Measurements from ENCODE around the gene ATP2B2.

ATP2B2 gene

DNA sequence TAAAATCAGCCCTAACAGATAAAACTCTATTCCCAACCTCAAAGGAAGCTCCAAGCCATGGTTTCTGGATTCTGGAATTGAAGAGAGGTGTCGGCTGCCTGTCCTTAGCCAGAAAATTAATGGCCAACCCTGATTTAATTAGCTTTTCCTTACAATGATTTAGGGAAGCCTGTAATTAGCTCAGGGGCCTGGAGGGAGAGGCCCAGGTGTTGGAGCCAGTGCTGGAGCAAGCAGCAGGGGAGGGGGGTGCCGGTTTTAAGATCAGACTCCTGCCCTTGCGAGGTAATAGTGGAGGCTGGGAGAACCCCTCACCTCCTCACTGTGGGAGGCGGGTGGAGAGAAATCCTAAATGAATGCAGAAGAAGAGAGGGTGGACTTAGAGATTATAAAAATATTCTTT, 14.7 kb upstream of the ATP2B2 start:
- Histone ChIP-seq H3K36me3 (ENCODE audit: control insufficient read depth, insufficient read depth, low read length) (no peaks in the 10 kb centered on the region), H3K4me3 (ENCODE audit: insufficient read depth, low read depth, low read length) (no peak overlapping the region), H3K27me3 (ENCODE audit: control insufficient read depth, insufficient read depth, low read length, poor library complexity, severe bottlenecking) (no peaks in the 10 kb centered on the region), H3K27ac (ENCODE audit: insufficient read depth, low read depth, low read length, poor library complexity, severe bottlenecking) (no peak overlapping the region), H3K4me1 (ENCODE audit: control insufficient read depth, insufficient read depth, low read length) (no peaks in the 10 kb centered on the region), H3K9me3 (ENCODE audit: control insufficient read depth, low read length) (no peaks in the 10 kb centered on the region)
- WGBS, 2 experiments = 86 to 88% methylated on average over 3 to 4 of the region's 4 CpGs

DNA sequence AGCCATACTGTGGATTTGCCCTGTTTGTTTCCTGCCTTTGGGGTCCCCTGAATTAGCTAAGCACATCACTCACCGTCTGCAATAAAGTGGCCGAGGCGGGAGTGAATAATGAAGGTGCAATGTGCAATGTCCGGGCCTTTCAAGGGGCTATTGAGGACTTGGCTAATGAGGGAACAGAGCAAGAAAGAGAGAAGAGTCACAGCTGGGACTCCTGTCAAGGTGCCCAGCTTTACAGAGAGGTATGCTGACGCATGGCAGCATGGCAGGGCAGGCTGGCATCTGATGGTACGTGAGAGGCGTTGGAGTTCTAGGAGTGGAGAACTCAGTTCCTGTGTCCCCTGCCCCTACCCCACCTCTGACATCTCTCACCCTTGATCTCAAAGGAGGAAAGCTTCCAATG, 13.8 kb upstream of the ATP2B2 start:
- H3K27me3 ChIP-seq (ENCODE audit: control insufficient read depth, insufficient read depth, low read length, poor library complexity, severe bottlenecking) = no peaks in the 10 kb centered on the region
- H3K9me3 ChIP-seq (ENCODE audit: control insufficient read depth, low read length) = no peaks in the 10 kb centered on the region
- no peak overlapping the region for H3K4me3 ChIP-seq (ENCODE audit: insufficient read depth, low read depth, low read length)
- 92 to 94% methylated on average over 7 of the region's 7 CpGs for WGBS, 2 experiments
- H3K4me1 ChIP-seq (ENCODE audit: control insufficient read depth, insufficient read depth, low read length) = no peaks in the 10 kb centered on the region
- no peaks in the 10 kb centered on the region for H3K36me3 ChIP-seq (ENCODE audit: control insufficient read depth, insufficient read depth, low read length)
- no peak overlapping the region for H3K27ac ChIP-seq (ENCODE audit: insufficient read depth, low read depth, low read length, poor library complexity, severe bottlenecking)

DNA sequence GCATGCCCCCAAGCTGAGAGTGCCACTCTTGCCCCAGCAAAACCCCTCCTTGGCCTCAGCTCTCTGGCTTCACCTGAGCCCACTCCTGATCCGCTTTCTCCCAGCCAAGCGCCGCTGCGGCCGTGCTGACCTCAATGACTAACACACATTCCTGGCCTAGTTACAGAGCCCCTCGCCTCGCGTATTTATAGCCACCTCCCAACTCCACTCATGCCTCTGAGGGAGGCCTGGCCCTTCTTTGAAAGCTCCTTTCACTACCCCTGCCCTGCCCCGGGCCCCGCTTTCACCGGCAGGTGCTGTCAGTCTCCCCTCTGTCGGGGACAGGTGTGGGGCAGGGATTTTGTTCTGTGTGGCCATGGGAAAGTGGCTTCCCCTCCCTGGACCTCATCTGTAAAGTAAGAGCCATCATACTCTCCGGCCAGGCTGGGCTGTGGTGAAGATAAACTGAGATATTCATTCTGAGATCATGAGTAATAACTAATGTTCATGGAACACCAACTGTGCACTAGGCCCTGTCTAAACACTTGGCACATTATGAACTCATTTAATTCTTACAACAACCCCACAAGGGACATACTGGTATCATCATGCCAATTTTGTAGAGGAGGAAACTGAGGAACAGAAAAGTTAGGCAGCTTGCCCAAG, 13.2 kb upstream of the ATP2B2 start:
- no peaks in the 10 kb centered on the region for H3K9me3 ChIP-seq (ENCODE audit: control insufficient read depth, low read length)
- no peak overlapping the region for H3K27ac ChIP-seq (ENCODE audit: insufficient read depth, low read depth, low read length, poor library complexity, severe bottlenecking)
- no peaks in the 10 kb centered on the region for H3K4me1 ChIP-seq (ENCODE audit: control insufficient read depth, insufficient read depth, low read length)
- 79 to 80% methylated on average over 13 of the region's 13 CpGs for WGBS, 2 experiments
- H3K36me3 ChIP-seq (ENCODE audit: control insufficient read depth, insufficient read depth, low read length) = no peaks in the 10 kb centered on the region
- H3K27me3 ChIP-seq (ENCODE audit: control insufficient read depth, insufficient read depth, low read length, poor library complexity, severe bottlenecking) = no peaks in the 10 kb centered on the region
- no peak overlapping the region for H3K4me3 ChIP-seq (ENCODE audit: insufficient read depth, low read depth, low read length)

DNA sequence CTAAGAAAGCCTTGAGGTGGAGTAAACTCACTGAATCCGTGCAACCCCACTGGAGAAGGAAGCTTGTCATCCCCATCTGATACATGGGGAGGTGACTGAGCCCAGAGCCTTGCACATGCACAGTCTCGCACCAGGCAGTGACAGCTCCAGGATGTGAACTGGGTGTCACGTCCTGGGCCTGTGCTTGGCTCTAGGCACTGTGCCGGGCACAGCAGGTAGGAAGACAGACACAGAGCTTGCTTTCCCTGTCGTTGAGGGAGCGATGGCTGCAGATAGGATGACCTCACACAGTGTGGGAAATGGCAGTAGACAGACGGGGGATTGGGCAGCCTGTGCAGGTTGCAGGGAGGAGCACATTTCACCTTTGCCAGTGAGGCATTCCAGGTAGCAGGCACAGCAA, 12.2 kb upstream of the ATP2B2 start:
- no peak overlapping the region for H3K27ac ChIP-seq (ENCODE audit: insufficient read depth, low read depth, low read length, poor library complexity, severe bottlenecking)
- H3K27me3 ChIP-seq (ENCODE audit: control insufficient read depth, insufficient read depth, low read length, poor library complexity, severe bottlenecking) = no peaks in the 10 kb centered on the region
- H3K4me1 ChIP-seq (ENCODE audit: control insufficient read depth, insufficient read depth, low read length) = no peaks in the 10 kb centered on the region
- 83 to 84% methylated on average over 7 of the region's 7 CpGs for WGBS, 2 experiments
- no peak overlapping the region for H3K4me3 ChIP-seq (ENCODE audit: insufficient read depth, low read depth, low read length)
- H3K9me3 ChIP-seq (ENCODE audit: control insufficient read depth, low read length) = no peaks in the 10 kb centered on the region
- H3K36me3 ChIP-seq (ENCODE audit: control insufficient read depth, insufficient read depth, low read length) = no peaks in the 10 kb centered on the region

DNA sequence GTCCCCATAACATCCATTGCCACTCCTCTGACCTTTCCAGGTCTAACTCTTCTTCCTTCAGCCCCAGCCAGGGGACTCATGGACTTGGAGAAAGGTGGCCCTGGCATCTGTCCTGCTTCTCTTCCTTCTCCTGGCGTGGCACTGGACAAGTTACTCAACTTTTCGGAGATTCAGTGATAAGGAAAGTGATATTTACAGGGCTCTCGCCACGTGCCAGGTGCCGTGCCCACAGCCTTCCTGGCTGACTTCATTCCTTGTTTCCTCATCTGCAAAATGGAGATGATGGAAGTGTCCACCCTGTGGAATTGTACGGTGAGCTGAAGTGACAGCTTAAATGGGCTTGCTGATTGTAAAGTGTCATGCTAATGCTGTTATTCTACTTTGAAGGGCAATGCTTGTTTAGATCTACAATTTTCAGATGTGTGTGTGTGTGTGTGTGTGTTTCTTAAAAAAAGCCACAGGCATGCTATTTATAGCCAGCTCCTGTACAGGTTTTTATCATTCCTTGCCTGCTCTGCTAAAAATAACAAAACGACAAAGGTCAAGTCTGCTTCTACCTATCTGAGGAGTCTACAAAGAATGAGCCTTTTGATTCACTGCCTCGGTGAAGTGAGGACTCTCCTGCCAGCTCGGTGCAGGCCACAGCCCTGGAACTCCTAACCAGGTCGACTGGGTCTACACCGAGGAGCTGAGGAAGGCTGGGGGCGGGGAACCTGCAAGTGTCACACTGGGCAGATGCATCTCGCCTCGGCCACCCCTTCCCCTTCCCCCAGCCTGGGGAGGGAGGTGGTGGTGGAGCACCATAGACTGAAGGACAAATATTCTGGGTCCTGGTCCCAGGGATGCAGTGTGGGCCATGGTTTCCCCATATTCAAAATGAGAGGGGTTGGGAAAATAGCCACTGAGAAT, 11.4 kb upstream of the ATP2B2 start:
- Histone ChIP-seq H3K9me3 (ENCODE audit: control insufficient read depth, low read length) (no peaks in the 10 kb centered on the region), H3K4me1 (ENCODE audit: control insufficient read depth, insufficient read depth, low read length) (no peaks in the 10 kb centered on the region), H3K4me3 (ENCODE audit: insufficient read depth, low read depth, low read length) (no peak overlapping the region), H3K27me3 (ENCODE audit: control insufficient read depth, insufficient read depth, low read length, poor library complexity, severe bottlenecking) (no peaks in the 10 kb centered on the region), H3K27ac (ENCODE audit: insufficient read depth, low read depth, low read length, poor library complexity, severe bottlenecking) (no peak overlapping the region), H3K36me3 (ENCODE audit: control insufficient read depth, insufficient read depth, low read length) (no peaks in the 10 kb centered on the region)
- WGBS, 2 experiments = 75 to 78% methylated on average over 12 to 14 of the region's 14 CpGs

DNA sequence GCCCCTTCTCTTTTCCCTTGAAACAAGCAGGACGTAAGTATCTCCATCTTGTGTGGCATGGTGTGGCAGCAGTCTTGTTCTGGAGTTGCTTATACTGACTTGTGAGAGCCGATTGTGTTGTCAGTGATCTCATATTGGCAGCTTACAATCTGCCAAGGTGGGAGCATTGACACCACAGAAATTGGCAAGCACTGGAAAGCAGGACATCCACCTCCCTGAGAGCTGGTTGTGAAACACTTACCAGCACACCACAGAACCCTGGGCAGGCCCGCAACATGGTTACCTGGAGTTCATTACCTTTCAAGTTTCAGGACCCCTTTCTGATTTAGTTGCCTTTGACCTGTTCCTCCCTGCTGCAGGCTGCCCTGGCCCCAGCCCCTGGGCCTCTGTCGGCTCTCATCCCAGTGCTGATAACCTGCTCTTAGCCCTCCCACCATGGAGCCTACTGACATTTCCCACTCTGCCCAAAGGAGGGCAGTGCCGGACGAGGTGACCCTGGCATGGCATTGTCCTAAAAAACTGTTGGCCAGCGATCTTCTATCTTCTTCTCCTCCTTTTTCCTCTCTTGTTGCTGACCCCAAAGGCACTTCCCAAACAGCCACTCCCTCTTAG, 10.6 kb upstream of the ATP2B2 start:
- Histone ChIP-seq H3K27me3 (ENCODE audit: control insufficient read depth, insufficient read depth, low read length, poor library complexity, severe bottlenecking) (no peaks in the 10 kb centered on the region), H3K4me1 (ENCODE audit: control insufficient read depth, insufficient read depth, low read length) (no peaks in the 10 kb centered on the region), H3K4me3 (ENCODE audit: insufficient read depth, low read depth, low read length) (no peak overlapping the region), H3K27ac (ENCODE audit: insufficient read depth, low read depth, low read length, poor library complexity, severe bottlenecking) (no peak overlapping the region), H3K9me3 (ENCODE audit: control insufficient read depth, low read length) (no peaks in the 10 kb centered on the region), H3K36me3 (ENCODE audit: control insufficient read depth, insufficient read depth, low read length) (no peaks in the 10 kb centered on the region)
- 73 to 75% methylated on average over 7 of the region's 7 CpGs for WGBS, 2 experiments

DNA sequence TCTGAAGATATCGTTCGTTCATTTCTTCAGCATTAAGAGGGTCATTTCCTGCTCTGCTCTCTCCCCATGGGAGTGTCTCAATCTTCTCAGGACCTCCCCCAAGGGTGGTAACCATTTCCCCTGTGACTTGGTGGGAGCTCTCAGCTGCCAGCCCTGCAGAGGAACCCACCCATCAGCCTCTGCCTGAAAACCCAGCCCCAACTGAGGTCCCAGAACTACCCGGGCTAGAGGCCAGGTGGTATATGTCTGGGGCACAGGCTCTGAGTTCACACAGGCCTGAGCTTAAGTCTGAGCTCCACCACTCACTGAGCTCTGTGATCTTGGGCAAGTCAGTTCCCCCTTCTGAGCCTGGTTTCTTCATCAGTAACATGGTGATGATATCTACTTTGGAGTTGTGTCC, 10.0 kb upstream of the ATP2B2 start:
- no peaks in the 10 kb centered on the region for H3K36me3 ChIP-seq (ENCODE audit: control insufficient read depth, insufficient read depth, low read length)
- 89 to 95% methylated on average over 3 of the region's 3 CpGs for WGBS, 2 experiments
- H3K27me3 ChIP-seq (ENCODE audit: control insufficient read depth, insufficient read depth, low read length, poor library complexity, severe bottlenecking) = no peaks in the 10 kb centered on the region
- H3K4me3 ChIP-seq (ENCODE audit: insufficient read depth, low read depth, low read length) = no peak overlapping the region
- no peak overlapping the region for H3K27ac ChIP-seq (ENCODE audit: insufficient read depth, low read depth, low read length, poor library complexity, severe bottlenecking)
- H3K9me3 ChIP-seq (ENCODE audit: control insufficient read depth, low read length) = no peaks in the 10 kb centered on the region
- no peaks in the 10 kb centered on the region for H3K4me1 ChIP-seq (ENCODE audit: control insufficient read depth, insufficient read depth, low read length)

DNA sequence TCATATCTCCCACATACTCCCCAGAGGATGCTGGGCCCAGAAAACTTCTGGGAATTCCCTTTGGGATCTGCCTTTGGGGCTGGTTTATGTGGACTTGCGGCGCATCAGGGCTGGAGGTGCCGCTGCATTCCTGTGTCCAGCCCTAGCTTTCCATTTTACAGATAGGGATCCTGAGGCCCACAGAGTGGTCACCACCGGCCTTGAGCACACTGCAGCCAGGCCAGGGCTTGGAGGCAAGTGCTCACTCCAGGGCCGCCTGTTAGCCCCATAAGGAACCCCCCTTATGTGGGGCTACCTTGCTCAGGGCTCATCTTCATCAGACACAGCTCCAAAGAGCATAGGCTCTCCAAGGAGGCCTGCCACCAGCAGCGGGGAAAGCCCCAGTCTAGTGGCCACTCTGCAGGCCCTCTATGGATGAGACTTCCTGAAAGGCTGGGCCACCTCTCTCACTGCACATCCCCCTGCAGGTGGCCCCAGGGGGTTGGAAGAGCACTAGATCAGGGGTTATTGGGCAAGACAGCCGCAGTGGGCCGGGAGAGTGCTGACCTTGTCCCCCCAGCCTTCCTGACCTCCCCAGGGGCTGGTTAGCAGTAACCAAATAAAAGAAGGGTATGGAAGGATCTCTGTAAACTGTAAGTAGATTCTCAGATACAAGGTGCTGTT, 9.2 kb upstream of the ATP2B2 start:
- Histone ChIP-seq H3K27ac (ENCODE audit: insufficient read depth, low read depth, low read length, poor library complexity, severe bottlenecking) (no peak overlapping the region), H3K4me3 (ENCODE audit: insufficient read depth, low read depth, low read length) (no peak overlapping the region), H3K36me3 (ENCODE audit: control insufficient read depth, insufficient read depth, low read length) (no peaks in the 10 kb centered on the region), H3K27me3 (ENCODE audit: control insufficient read depth, insufficient read depth, low read length, poor library complexity, severe bottlenecking) (no peaks in the 10 kb centered on the region), H3K9me3 (ENCODE audit: control insufficient read depth, low read length) (no peaks in the 10 kb centered on the region), H3K4me1 (ENCODE audit: control insufficient read depth, insufficient read depth, low read length) (no peaks in the 10 kb centered on the region)
- 87% methylated on average over 8 of the region's 8 CpGs for WGBS, 2 experiments

DNA sequence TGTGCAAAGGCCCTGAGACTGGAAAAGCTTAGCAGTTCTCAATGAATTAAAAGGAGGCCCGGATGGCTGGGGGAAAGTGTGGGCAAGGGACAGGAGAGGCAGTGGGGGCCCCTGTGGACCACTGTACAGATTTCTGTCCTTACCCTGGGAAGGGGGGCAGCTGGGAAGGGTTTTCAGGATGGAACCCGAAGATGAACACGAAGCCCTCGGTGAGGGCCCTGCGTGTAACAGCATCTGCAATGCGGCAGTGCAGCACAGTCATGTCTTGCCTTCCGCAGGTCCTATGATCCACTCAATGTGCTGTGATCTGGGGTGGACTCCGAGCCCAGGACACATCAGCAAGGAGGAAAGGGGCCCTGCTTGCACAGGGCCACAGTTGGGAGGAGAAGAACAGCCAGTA, 7.9 kb upstream of the ATP2B2 start:
- Histone ChIP-seq H3K9me3 (ENCODE audit: control insufficient read depth, low read length) (no peaks in the 10 kb centered on the region), H3K27ac (ENCODE audit: insufficient read depth, low read depth, low read length, poor library complexity, severe bottlenecking) (no peak overlapping the region), H3K4me1 (ENCODE audit: control insufficient read depth, insufficient read depth, low read length) (no peaks in the 10 kb centered on the region), H3K36me3 (ENCODE audit: control insufficient read depth, insufficient read depth, low read length) (no peaks in the 10 kb centered on the region), H3K27me3 (ENCODE audit: control insufficient read depth, insufficient read depth, low read length, poor library complexity, severe bottlenecking) (no peaks in the 10 kb centered on the region), H3K4me3 (ENCODE audit: insufficient read depth, low read depth, low read length) (no peak overlapping the region)
- 94 to 95% methylated on average over 8 of the region's 8 CpGs for WGBS, 2 experiments

DNA sequence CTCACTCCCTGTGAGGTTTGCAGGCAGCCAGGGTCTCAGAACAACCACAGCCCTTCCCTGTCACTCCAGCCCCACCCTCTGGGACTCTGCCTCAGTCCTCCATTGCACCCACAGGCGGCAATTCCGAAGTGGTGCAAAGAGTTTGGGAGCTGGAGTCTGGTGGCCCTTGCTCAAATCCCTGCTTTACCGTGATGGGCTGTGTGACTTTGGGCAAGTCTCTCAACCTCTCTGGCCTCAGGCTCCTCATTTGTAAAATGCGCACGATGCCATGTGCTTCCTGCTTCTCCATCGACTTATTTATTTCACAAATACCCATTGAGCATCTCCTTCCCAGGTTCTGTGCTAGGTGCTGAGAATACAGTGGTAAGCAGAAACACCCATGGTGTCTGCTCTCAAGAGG, 7.3 kb upstream of the ATP2B2 start:
- WGBS, 2 experiments = 85 to 87% methylated on average over 6 of the region's 6 CpGs
- H3K4me1 ChIP-seq (ENCODE audit: control insufficient read depth, insufficient read depth, low read length) = no peaks in the 10 kb centered on the region
- no peak overlapping the region for H3K4me3 ChIP-seq (ENCODE audit: insufficient read depth, low read depth, low read length)
- no peaks in the 10 kb centered on the region for H3K9me3 ChIP-seq (ENCODE audit: control insufficient read depth, low read length)
- no peaks in the 10 kb centered on the region for H3K36me3 ChIP-seq (ENCODE audit: control insufficient read depth, insufficient read depth, low read length)
- no peaks in the 10 kb centered on the region for H3K27me3 ChIP-seq (ENCODE audit: control insufficient read depth, insufficient read depth, low read length, poor library complexity, severe bottlenecking)
- H3K27ac ChIP-seq (ENCODE audit: insufficient read depth, low read depth, low read length, poor library complexity, severe bottlenecking) = no peak overlapping the region

Data from ectodermal cell (in vitro differentiated cells).